ENCODE results near the gene ERC2.

The ERC2 gene

DNA sequence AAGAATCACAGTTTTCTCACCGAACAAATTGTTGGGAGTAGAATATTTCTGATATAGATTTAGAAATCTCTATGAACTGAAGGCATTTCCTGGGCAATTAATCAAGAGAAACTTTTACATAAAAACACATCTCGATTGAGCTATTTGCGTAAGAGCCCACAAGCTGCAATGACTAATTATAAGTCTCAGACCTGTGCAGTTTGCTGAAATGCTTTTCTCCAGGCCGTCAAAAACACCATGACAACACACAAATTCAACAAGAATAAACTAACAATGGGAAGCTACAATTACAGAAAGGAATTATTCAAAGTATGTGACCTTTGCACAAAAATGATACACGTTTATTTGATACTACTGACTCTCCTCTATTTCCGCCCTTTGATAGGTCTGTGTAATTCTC is 499.9 kb downstream of the ERC2 start:
- TF ChIP-seq POLR2A (IDR thresholded peaks at IDR 0.05; ENCODE audit: extremely low read depth, insufficient read length) (no peak), MYC (IDR thresholded peaks at IDR 0.05; ENCODE audit: low read depth, low read length) (no peak)
- TF ChIP-seq, protein P1, sequence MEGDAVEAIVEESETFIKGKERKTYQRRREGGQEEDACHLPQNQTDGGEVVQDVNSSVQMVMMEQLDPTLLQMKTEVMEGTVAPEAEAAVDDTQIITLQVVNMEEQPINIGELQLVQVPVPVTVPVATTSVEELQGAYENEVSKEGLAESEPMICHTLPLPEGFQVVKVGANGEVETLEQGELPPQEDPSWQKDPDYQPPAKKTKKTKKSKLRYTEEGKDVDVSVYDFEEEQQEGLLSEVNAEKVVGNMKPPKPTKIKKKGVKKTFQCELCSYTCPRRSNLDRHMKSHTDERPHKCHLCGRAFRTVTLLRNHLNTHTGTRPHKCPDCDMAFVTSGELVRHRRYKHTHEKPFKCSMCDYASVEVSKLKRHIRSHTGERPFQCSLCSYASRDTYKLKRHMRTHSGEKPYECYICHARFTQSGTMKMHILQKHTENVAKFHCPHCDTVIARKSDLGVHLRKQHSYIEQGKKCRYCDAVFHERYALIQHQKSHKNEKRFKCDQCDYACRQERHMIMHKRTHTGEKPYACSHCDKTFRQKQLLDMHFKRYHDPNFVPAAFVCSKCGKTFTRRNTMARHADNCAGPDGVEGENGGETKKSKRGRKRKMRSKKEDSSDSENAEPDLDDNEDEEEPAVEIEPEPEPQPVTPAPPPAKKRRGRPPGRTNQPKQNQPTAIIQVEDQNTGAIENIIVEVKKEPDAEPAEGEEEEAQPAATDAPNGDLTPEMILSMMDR (IDR thresholded peaks at IDR 0.05; ENCODE audit: low read depth, low read length): no peak
- TF ChIP-seq, protein P2, sequence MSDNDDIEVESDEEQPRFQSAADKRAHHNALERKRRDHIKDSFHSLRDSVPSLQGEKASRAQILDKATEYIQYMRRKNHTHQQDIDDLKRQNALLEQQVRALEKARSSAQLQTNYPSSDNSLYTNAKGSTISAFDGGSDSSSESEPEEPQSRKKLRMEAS (IDR thresholded peaks at IDR 0.05; ENCODE audit: low read depth, low read length): no peak
- no peak for DNase-seq (ENCODE audit: low read depth)
- no peak overlapping the region for H3K4me3 ChIP-seq (ENCODE audit: low read depth, low read length)

DNA sequence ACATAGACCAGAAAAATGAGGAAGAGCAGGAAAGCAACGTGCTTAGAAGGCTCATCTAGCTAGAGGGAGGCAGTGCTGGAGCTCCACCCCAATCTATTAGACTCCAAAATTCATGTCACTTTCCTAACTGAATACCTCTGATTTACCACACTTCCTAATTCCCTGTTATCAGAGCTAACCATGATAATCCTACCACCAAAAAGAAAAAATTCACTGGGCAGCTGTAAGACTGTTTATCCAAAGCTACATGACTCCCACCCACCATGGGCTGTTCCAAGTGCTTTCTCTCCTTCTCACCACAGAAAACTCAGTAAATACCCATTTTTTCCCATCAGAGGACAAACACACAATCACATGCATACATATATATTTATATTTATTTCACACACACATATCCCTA is 501.7 kb downstream of the ERC2 start:
- no peak overlapping the region for H3K4me3 ChIP-seq (ENCODE audit: low read depth, low read length)
- no peak for DNase-seq (ENCODE audit: low read depth)
- TF ChIP-seq, protein P1 (IDR thresholded peaks at IDR 0.05; ENCODE audit: low read depth, low read length): no peak
- TF ChIP-seq, protein P2 (IDR thresholded peaks at IDR 0.05; ENCODE audit: low read depth, low read length): no peak
- TF ChIP-seq MYC (IDR thresholded peaks at IDR 0.05; ENCODE audit: low read depth, low read length): no peak
- no peak for TF ChIP-seq POLR2A (IDR thresholded peaks at IDR 0.05; ENCODE audit: extremely low read depth, insufficient read length)

DNA sequence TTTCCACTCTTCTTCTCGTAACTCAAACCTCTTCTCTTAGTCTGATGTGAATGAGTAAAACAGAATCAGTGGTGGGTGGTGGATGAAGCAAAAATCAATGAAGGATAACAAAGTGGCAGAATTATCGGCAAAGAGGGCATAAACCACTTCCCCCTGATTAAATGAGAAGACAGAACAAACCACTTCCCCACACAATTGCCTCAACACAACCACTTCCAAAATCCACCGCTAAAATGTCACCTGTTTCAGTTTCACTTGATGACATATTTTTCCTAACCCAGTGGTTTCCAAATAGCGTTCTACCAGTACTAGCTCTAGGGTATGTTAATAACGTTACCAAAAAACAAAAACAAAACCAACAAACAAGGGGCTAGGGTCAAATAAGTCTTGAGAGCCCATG is 502.5 kb downstream of the ERC2 start:
- TF ChIP-seq, protein P1 (IDR thresholded peaks at IDR 0.05; ENCODE audit: low read depth, low read length): no peak
- no peak for TF ChIP-seq MYC (IDR thresholded peaks at IDR 0.05; ENCODE audit: low read depth, low read length)
- TF ChIP-seq POLR2A (IDR thresholded peaks at IDR 0.05; ENCODE audit: extremely low read depth, insufficient read length): no peak
- TF ChIP-seq, protein P2 (IDR thresholded peaks at IDR 0.05; ENCODE audit: low read depth, low read length): no peak
- H3K4me3 ChIP-seq (ENCODE audit: low read depth, low read length): no peak overlapping the region
- DNase-seq (ENCODE audit: low read depth): no peak

DNA sequence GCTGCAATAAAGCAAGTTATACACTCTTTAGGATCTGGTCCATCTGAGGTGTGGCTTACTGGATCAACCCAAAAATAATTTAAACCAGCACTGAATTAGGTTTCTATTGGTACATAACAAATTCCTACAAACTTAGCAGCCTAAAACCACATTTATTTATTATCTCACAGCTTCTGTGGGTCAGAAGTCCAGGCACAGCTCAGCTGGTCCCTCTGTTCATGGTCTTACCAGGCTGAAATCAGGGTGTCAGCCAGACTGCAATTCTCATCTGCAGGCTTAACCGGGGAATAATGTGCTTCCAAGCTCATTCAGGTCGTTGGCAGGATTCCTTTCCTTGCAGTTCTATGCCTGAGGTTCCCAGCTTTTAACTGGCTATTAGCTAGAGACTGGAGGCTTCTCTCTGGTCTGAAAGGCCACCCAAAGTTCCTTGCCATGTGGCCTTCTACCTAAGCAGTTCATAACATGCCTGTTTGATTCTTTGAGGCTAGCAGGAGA is 503.7 kb downstream of the ERC2 start:
- DNase-seq (ENCODE audit: low read depth): no peak
- TF ChIP-seq, protein P2 (IDR thresholded peaks at IDR 0.05; ENCODE audit: low read depth, low read length): no peak
- TF ChIP-seq MYC (IDR thresholded peaks at IDR 0.05; ENCODE audit: low read depth, low read length) (no peak), POLR2A (IDR thresholded peaks at IDR 0.05; ENCODE audit: extremely low read depth, insufficient read length) (no peak)
- TF ChIP-seq, protein P1 (IDR thresholded peaks at IDR 0.05; ENCODE audit: low read depth, low read length): no peak
- H3K4me3 ChIP-seq (ENCODE audit: low read depth, low read length): no peak overlapping the region

DNA sequence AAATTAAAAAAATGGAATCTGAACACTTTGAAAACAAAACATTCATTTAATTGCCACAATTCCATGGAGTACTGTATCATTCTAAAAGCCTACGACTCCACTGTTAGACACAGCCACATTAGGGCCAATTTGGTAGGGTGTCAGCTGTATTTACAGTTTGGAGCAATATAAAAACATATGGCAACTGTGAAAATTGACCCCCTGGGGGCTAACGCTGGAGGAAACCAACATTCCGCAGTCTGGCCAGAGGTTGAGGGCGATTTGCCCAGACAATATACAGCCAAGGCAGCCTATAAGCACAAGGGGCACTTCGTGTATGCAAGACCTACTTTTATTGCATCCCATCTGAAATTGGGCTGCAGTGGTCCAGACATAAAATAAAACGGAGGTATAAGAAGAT is 504.7 kb downstream of the ERC2 start:
- DNase-seq (ENCODE audit: low read depth): no peak
- TF ChIP-seq POLR2A (IDR thresholded peaks at IDR 0.05; ENCODE audit: extremely low read depth, insufficient read length): no peak
- no peak overlapping the region for H3K4me3 ChIP-seq (ENCODE audit: low read depth, low read length)

DNA sequence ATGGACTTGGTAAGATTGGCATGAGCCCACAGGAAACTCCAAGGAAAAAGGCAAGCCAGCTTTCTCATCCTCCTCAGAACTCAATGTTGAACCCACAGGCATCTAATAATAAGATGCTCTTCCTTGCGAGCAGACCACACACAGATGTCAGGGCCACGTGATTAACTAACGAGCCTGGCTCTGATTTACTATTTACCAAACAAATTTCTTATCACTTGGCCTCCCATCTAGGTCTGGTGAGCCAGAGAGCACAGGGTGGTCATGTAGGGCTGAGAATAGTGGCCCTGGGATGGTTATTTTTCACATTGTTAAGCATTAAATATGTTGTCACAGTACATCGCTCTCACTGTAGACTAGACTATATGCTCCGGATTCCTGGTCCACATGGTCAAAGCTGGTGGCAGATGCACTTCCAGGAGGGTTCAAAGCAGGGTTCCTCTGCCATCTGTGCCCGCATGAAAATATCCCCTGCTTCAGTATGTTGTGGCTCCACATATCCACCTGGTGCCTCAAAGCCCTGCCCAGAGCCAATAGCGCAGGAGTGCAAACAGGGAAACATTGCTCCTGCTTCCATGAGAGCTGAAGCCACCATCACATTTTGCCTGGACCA is 508.7 kb downstream of the ERC2 start:
- H3K4me3 ChIP-seq (ENCODE audit: low read depth, low read length): no peak overlapping the region
- TF ChIP-seq, protein P2 (IDR thresholded peaks at IDR 0.05; ENCODE audit: low read depth, low read length): no peak
- TF ChIP-seq MYC (IDR thresholded peaks at IDR 0.05; ENCODE audit: low read depth, low read length) (no peak), POLR2A (IDR thresholded peaks at IDR 0.05; ENCODE audit: extremely low read depth, insufficient read length) (no peak)
- TF ChIP-seq, protein P1 (IDR thresholded peaks at IDR 0.05; ENCODE audit: low read depth, low read length): no peak
- no peak for DNase-seq (ENCODE audit: low read depth)

All from NB4 (cell line).